Measurements from ENCODE around the gene TMEM178B. TPM values are rescaled to one million over a fixed set of nuclear protein-coding genes. Genes with fewer than 3 reads are reported as not detected.

Gene TMEM178B
- polyA plus RNA-seq, 2 of the 4 experiments (the other 2 are of a cell fraction), result 0.88 to 0.93 TPM

- ChIA-PET CTCF (no interaction called here), POLR2A (no interaction called here)
- FAIRE-seq, result no peak
- H3K4me2 ChIP-seq, result no peak overlapping the region
- H3K4me1 ChIP-seq, result no peaks in the 10 kb centered on the region
- H3K9me3 ChIP-seq, result no peaks in the 10 kb centered on the region
- no peak overlapping the region for H3K4me3 ChIP-seq
- no peak overlapping the region for H3K27ac ChIP-seq
- WGBS (ENCODE audit: missing lambda C conversion rate), result 16% methylated on average over 4 of the region's 4 CpGs
- TF ChIP-seq KDM1A (IDR thresholded peaks at IDR 0.05; ENCODE audit: low read depth) (no peak), KDM5A (IDR thresholded peaks at IDR 0.05) (no peak), EHMT2 (IDR thresholded peaks at IDR 0.05; ENCODE audit: low read depth) (no peak), PBX3 (IDR thresholded peaks at IDR 0.05) (no peak), TP53 (CRISPR knock-in tag; IDR thresholded peaks at IDR 0.05) (no peak), BCL3 (IDR thresholded peaks at IDR 0.05) (no peak), EHF (CRISPR knock-in tag; IDR thresholded peaks at IDR 0.05) (no peak), CTCF (IDR thresholded peaks at IDR 0.05) (no peak), CHD4 (IDR thresholded peaks at IDR 0.05; ENCODE audit: borderline replicate concordance) (no peak)
- ATAC-seq, result no peak
- no peak for DNase-seq (ENCODE audit: low read depth in 1 of 2, low spot score in 1 of 2)
Measured at GRCh38 chr7:141203586-141203985, 129.7 kb downstream of the TMEM178B start.

GRCh38 chr7:141207661-141208060 lies 133.8 kb downstream of the TMEM178B start:
- no peaks in the 10 kb centered on the region for H3K9me3 ChIP-seq
- ATAC-seq (no peak), DNase-seq (ENCODE audit: low read depth in 1 of 2, low spot score in 1 of 2) (no peak), FAIRE-seq (no peak)
- POLR2A ChIA-PET, result no interaction called here
- WGBS (ENCODE audit: missing lambda C conversion rate), result 54% methylated on average over 3 of the region's 3 CpGs
- no peak overlapping the region for H3K4me3 ChIP-seq
- no peaks in the 10 kb centered on the region for H3K4me1 ChIP-seq
- TF ChIP-seq ESRRA (IDR thresholded peaks at IDR 0.05; ENCODE audit: borderline replicate concordance, low read length), result no peak
- TF ChIP-seq CHD4 (IDR thresholded peaks at IDR 0.05; ENCODE audit: borderline replicate concordance), result no peak
- no peak for TF ChIP-seq CBX8 (IDR thresholded peaks at IDR 0.05)
- no peak for TF ChIP-seq HMGXB4 (CRISPR knock-in tag; IDR thresholded peaks at IDR 0.05; ENCODE audit: borderline replicate concordance)
- TF ChIP-seq HOXB5 (CRISPR knock-in tag; IDR thresholded peaks at IDR 0.05), result no peak
- no peak for TF ChIP-seq FOSL2 (IDR thresholded peaks at IDR 0.05)
- no peak for TF ChIP-seq FOSL2 (CRISPR knock-in tag; IDR thresholded peaks at IDR 0.05)
- no peak for TF ChIP-seq CEBPB (IDR thresholded peaks at IDR 0.05)
- TF ChIP-seq PHF8 (IDR thresholded peaks at IDR 0.05; ENCODE audit: borderline replicate concordance, low read depth), result no peak
- no peak for TF ChIP-seq RCOR1 (IDR thresholded peaks at IDR 0.05; ENCODE audit: low read depth, low read length)
- no peak for TF ChIP-seq RFX5 (IDR thresholded peaks at IDR 0.05)
- TF ChIP-seq EHF (CRISPR knock-in tag; IDR thresholded peaks at IDR 0.05), result no peak
- no peak for TF ChIP-seq USF2 (IDR thresholded peaks at IDR 0.05)
- TF ChIP-seq E2F6 (IDR thresholded peaks at IDR 0.05; ENCODE audit: borderline replicate concordance, low read depth), result no peak
- no peak for TF ChIP-seq NPAS2 (CRISPR knock-in tag; IDR thresholded peaks at IDR 0.05; ENCODE audit: borderline replicate concordance)
- no peak for TF ChIP-seq EP300 (IDR thresholded peaks at IDR 0.05)
- no peak for TF ChIP-seq MAZ (IDR thresholded peaks at IDR 0.05; ENCODE audit: borderline replicate concordance, low read depth, low read length)
- no peak for TF ChIP-seq FOSB (CRISPR knock-in tag; IDR thresholded peaks at IDR 0.05)
- H3K27ac ChIP-seq, result no peak overlapping the region
- CTCF ChIA-PET, result interaction anchor here (0.9 kb wide), 1 partner anchor 9 kb away, joined by 3 read pairs; no protein-coding TSS in a partner anchor
- no peak overlapping the region for H3K4me2 ChIP-seq

All from A549 (cell line).